PC-3 (cell line): ENCODE data around the gene CDC25A.

ENCODE experiments used
- CTCF ChIP-seq: fragments of 300-600 bp; sonication (generic); conservative IDR thresholded peaks from 2 replicates; pipeline ENCODE4 v1.5.1; 2017; ENCODE audit warnings: antibody characterized with exemption, low read depth, mild to moderate bottlenecking, low read length
- EZH2 ChIP-seq: fragments of 300-600 bp; sonication (generic); IDR thresholded peaks from one replicate; pipeline ENCODE4 v1.6.1; 2017; ENCODE audit warnings: antibody characterized with exemption, mild to moderate bottlenecking, low read length; ENCODE audit not compliant: unreplicated experiment

DNA sequence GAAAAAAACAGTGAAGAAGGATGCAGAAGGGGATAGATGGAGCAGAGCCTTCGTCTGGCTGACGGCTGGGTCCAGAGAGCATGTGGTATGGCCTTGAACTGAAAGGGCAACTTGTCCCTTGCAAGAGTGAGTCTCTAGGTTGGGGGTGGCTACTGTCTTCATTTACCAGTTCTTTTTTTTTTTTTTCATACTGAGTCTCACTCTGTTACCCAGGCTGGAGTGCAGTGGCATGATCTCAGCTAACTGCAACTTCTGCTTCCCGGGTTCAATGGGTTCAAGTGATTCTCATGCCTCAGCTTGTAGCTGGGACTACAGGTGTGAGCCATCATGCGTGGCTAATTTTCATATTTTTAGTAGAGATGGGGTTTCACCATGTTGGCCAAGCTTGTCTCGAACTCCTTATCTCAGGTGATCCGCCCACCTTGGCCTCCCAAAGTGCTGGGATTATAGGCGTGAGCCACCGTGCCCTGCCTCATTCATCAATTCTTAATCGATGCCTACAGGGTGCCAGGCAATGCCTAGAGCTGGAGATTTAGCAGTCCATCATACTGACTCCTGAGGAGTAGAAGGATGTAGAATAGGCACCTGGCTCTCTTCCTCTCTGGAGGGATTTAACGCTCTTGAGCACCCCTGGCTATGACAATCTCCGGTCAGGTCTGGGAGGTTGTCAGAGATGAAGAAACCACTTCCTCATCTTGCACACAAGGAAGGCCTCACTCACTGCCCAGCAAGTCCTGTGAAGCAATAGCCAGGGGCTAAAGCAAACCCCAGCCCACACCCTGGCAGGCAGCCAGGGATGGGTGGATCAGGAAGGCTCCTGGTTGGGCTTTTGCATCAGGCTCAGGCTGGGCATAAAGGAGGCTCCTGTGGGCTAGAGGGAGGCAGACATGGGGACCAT is 34.6 kb upstream of the CDC25A start, which contains the start of gene CAMP:
- TF ChIP-seq CTCF (no peak), EZH2 (no peak)
